Panc1 (cell line): Measurements from ENCODE around the gene LRRC8B. TPM values are rescaled to one million over a fixed set of nuclear protein-coding genes. Genes with fewer than 3 reads are reported as not detected.

Source experiments
- ATAC-seq: fragments of 200-7000 bp; cut with Tn5 transposase; 2 replicates; pipeline ENCODE4 v1.9.1; 2020; ENCODE audit warnings: mild to moderate bottlenecking, moderate library complexity
- BruUV-seq: library from RNA; stranded (reverse); fragments of 400-500 nt; replicated peaks from 2 replicates; lab custom pipeline; 2021; lab: Mats Ljungman, UMichigan
- CTCF ChIA-PET: fragments of 300-600 bp; sonication (Branson Sonifier 250); formaldehyde crosslinking; loops from one replicate; lab custom pipeline; 2022; ENCODE audit warnings: antibody characterized with exemption; lab: Charles Lee
- POLR2A ChIA-PET: fragments of 300-600 bp; sonication (Branson Sonifier 250); formaldehyde crosslinking; loops from one replicate; lab custom pipeline; 2022; ENCODE audit warnings: antibody characterized with exemption; lab: Charles Lee
- DNase-seq: peaks from one replicate; pipeline ENCODE4 v3.0.0-alpha.2; 2010; ENCODE audit warnings: low read depth, low spot score
- H3K27ac ChIP-seq: 2 replicates; pipeline ENCODE4 v1.5.1; 2011; ENCODE audit warnings: mild to moderate bottlenecking, low read length, inconsistent platforms
- H3K27me3 ChIP-seq: fragments of 200-500 bp; sonication (Bioruptor generic); 2 replicates; pipeline ENCODE4 v1.6.0; 2014; ENCODE audit warnings: low read length, inconsistent platforms; ENCODE audit not compliant: control insufficient read depth, insufficient read depth
- H3K36me3 ChIP-seq: fragments of 200-500 bp; sonication (Bioruptor generic); 2 replicates; pipeline ENCODE4 v1.5.1; 2014; ENCODE audit warnings: inconsistent platforms, mild to moderate bottlenecking, low read length, moderate library complexity; ENCODE audit not compliant: control insufficient read depth, insufficient read depth
- H3K4me1 ChIP-seq: 2 replicates; pipeline ENCODE4 v1.5.1; 2011; ENCODE audit warnings: inconsistent platforms, mild to moderate bottlenecking, low read length, moderate library complexity; ENCODE audit not compliant: control insufficient read depth, insufficient read depth
- H3K4me3 ChIP-seq, 2 experiments: 2 replicates each; pipeline ENCODE4 v1.5.1; 2011 to 2012; ENCODE audit warnings: low read depth in 2 of 2, low read length in 2 of 2, mild to moderate bottlenecking in 2 of 2, inconsistent platforms in 1 of 2, moderate library complexity in 1 of 2
- H3K9me3 ChIP-seq: fragments of 200-500 bp; sonication (Bioruptor generic); 2 replicates; pipeline ENCODE4 v1.5.1; 2014; ENCODE audit warnings: low read depth, mild to moderate bottlenecking, inconsistent platforms, low read length, moderate library complexity; ENCODE audit not compliant: control insufficient read depth, insufficient read depth
- POLR2AphosphoS5 ChIP-seq: IDR thresholded peaks from 2 replicates; pipeline ENCODE4 v1.6.1; 2012; ENCODE audit warnings: mild to moderate bottlenecking, low read depth, low read length, moderate library complexity
- REST ChIP-seq, 2 experiments: IDR thresholded peaks; 2 replicates each; pipeline ENCODE4 v1.6.1; 2011 to 2012; ENCODE audit warnings: low read depth in 2 of 2, control low read depth in 1 of 2, low read length in 1 of 2, mild to moderate bottlenecking in 1 of 2, moderate library complexity in 1 of 2; ENCODE audit not compliant: insufficient read depth in 1 of 2
- SIN3A ChIP-seq: IDR thresholded peaks from 2 replicates; pipeline ENCODE4 v1.6.1; 2012; ENCODE audit warnings: low read depth, mild to moderate bottlenecking, low read length, moderate library complexity, borderline replicate concordance; ENCODE audit not compliant: insufficient read depth
- TCF7L2 ChIP-seq: IDR thresholded peaks from 2 replicates; pipeline ENCODE4 v1.6.1; 2011; ENCODE audit warnings: mild to moderate bottlenecking, low read depth, low read length, inconsistent platforms
- in situ Hi-C: cut with HindIII; loops from 2 replicates; pipeline ENCODE4 v1.10.0; 2016; ENCODE audit warnings: low sequenced_read_pairs, low pct_unique_long_range_greater_than_20kb
- intact Hi-C: fragments of 100-400 bp; cut with micrococcal nuclease; formaldehyde crosslinking; loops from one replicate; pipeline ENCODE4 v1.10.0; 2022; ENCODE audit not compliant: unreplicated experiment
- total RNA-seq: library from RNA; stranded (reverse); gene quantifications from one replicate; pipeline ENCODE4 v1.2.1, GENCODE V29; 2021; ENCODE audit not compliant: unreplicated experiment
- TF ChIP-seq, protein P1 (sequence below): fragments of 450-650 bp; IDR thresholded peaks from 2 replicates; pipeline ENCODE4 v1.5.1; 2017; ENCODE audit warnings: mild to moderate bottlenecking

Gene LRRC8B
- total RNA-seq, 1 experiment from 2014 or later: 27.3 TPM

DNA sequence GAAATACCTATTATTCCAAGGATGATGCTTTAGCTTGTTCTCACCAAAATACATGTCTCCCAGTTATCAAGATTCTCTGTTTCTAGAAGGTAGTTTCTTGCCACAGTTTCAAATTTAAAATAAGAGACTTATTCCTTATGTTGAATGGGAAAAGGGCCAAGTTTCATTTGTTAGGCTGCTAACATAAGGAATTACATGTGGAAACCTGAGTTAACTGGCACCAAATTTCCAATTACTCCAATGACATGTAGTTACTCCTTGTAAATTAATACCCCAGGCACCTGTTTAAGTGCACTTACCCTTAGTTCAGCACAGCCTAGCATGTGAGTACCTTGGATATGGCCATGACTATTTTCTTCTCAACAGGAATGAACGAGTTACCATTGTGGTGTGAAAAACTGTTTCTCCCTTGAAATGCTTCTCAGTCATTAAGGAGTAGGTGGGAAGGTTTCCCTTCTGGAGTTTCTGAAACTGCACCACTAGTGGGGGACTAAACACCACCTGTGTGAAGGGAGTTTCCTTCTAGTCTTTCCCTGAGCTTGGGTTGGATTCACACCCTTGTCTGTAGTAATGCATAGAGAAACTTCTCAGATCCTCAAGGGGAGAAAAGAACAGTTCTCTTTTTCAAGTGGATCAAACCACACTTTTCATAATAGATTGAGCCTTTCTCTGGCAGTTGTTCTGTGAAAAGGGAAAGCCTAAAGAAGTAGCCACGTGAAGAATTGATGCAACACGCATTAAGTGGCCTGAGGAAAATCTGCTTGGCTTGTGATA, 76.0 kb downstream of the LRRC8B start:
- intact Hi-C loops (no loop called here), in situ Hi-C loops (no loop called here)
- POLR2A ChIA-PET: no interaction called here
- no peaks in the 10 kb centered on the region for H3K36me3 ChIP-seq
- no peak for TF ChIP-seq POLR2AphosphoS5
- no peak for TF ChIP-seq TCF7L2
- no peak for TF ChIP-seq SIN3A
- TF ChIP-seq, protein P1, sequence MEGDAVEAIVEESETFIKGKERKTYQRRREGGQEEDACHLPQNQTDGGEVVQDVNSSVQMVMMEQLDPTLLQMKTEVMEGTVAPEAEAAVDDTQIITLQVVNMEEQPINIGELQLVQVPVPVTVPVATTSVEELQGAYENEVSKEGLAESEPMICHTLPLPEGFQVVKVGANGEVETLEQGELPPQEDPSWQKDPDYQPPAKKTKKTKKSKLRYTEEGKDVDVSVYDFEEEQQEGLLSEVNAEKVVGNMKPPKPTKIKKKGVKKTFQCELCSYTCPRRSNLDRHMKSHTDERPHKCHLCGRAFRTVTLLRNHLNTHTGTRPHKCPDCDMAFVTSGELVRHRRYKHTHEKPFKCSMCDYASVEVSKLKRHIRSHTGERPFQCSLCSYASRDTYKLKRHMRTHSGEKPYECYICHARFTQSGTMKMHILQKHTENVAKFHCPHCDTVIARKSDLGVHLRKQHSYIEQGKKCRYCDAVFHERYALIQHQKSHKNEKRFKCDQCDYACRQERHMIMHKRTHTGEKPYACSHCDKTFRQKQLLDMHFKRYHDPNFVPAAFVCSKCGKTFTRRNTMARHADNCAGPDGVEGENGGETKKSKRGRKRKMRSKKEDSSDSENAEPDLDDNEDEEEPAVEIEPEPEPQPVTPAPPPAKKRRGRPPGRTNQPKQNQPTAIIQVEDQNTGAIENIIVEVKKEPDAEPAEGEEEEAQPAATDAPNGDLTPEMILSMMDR: no peak
- TF ChIP-seq REST (IDR thresholded peaks at IDR 0.05; ENCODE audit: insufficient read depth in 1 of 2, low read depth in 2 of 2, low read length in 1 of 2): no peak
- no peaks in the 10 kb centered on the region; the same call in 1 of the 2 replicates for H3K4me1 ChIP-seq
- H3K27me3 ChIP-seq: no peaks in the 10 kb centered on the region
- no TSS peak for BruUV-seq
- no peaks in the 10 kb centered on the region for H3K9me3 ChIP-seq
- no peak for DNase-seq
- ATAC-seq: no peak
- H3K4me3 ChIP-seq: no peak overlapping the region
- H3K27ac ChIP-seq: no peak overlapping the region
- CTCF ChIA-PET: interaction anchor here (0.6 kb wide), 1 partner anchor 253 kb away, joined by 5 read pairs; no protein-coding TSS in a partner anchor

- no peak overlapping the region for H3K4me3 ChIP-seq
- no peak for DNase-seq
- intact Hi-C loops (no loop called here), in situ Hi-C loops (no loop called here)
- H3K4me1 ChIP-seq: no peaks in the 10 kb centered on the region
- no peaks in the 10 kb centered on the region for H3K27me3 ChIP-seq
- no TSS peak for BruUV-seq
- TF ChIP-seq REST (IDR thresholded peaks at IDR 0.05; ENCODE audit: insufficient read depth in 1 of 2, low read depth in 2 of 2, low read length in 1 of 2) (no peak), SIN3A (no peak), TCF7L2 (no peak), POLR2AphosphoS5 (no peak)
- TF ChIP-seq, protein P1: no peak
- CTCF ChIA-PET: no interaction called here
- POLR2A ChIA-PET: interaction anchor here (0.6 kb wide), 1 partner anchor 919 kb away, joined by 3 read pairs; no protein-coding TSS in a partner anchor
- no peak overlapping the region for H3K27ac ChIP-seq
- H3K9me3 ChIP-seq: no peaks in the 10 kb centered on the region
- H3K36me3 ChIP-seq: no peaks in the 10 kb centered on the region
- no peak for ATAC-seq
Observed at GRCh38 chr1:89602871-89603404, 78.3 kb downstream of the LRRC8B start.
